Measurements from ENCODE around the gene TSPAN13. TPM values are rescaled to one million over a fixed set of nuclear protein-coding genes. Genes with fewer than 3 reads are reported as not detected.

The TSPAN13 gene
- total and polyA plus RNA-seq, 10 of the 15 experiments (the other 5 are each of a cell fraction or from before 2014, with no cell fraction given), result 0.26 to 0.37 TPM; not detected in 8

DNA sequence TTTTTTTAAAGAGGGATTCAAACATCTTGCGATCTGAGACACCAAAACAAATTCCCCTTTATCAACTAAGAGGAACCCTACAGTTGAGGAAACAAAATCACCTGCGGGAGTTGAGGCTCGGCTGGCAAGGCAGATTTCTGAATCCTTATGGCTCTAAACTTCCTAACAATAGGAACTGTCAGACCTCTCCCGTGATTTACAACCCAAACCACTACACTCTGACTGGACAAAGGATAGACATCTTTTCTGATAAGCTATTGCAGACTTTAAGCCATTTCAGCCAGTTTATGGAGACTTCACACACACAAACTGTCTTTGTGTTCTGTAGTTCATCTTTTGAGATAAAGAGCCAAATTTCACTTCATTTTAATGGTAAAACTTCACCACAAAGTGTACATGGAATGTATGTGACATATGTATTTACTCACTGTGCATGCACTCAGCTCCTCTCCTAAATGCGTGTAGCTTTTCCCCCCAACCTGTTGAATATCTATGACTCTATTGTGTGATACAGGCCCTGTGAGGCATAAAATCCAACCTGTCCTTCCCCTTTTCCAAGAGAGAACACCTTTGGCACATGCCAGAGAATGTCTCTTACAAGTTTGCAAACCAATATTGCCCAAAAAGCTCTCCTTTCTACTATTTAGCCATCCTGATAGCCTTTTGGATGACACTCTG lies 15.4 kb upstream of the TSPAN13 start:
- no peak overlapping the region for H3K27ac ChIP-seq (ENCODE audit: control insufficient read depth, insufficient read depth)
- H3K4me3 ChIP-seq, result no peak overlapping the region
- ChIA-PET SMC1A (ENCODE audit: uncharacterized antibody, unreplicated experiment) (interaction anchor here (0.9 kb wide), 1 partner anchor 13 kb away, joined by 3 read pairs; no protein-coding TSS in a partner anchor), CTCF (interaction anchor here (0.9 kb wide), 1 partner anchor 180 kb away, joined by 3 read pairs; no protein-coding TSS in a partner anchor), POLR2A (no interaction called here), RAD21 (ENCODE audit: unreplicated experiment) (no interaction called here)
- no peaks in the 10 kb centered on the region for H3K36me3 ChIP-seq (ENCODE audit: control insufficient read depth in 2 of 2, insufficient read depth in 2 of 2, low read length in 1 of 2)
- no peaks in the 10 kb centered on the region for H4K20me1 ChIP-seq (ENCODE audit: control insufficient read depth, insufficient read depth)
- no peaks in the 10 kb centered on the region; a peak in 1 of 4 replicates for H3K27me3 ChIP-seq (replicated peaks in 1 of 2; ENCODE audit: control insufficient read depth in 2 of 2, insufficient read depth in 2 of 2, low read length in 1 of 2)
- no peak for FAIRE-seq
- DNase-seq (ENCODE audit: low read depth, low spot score), result no peak
- intact Hi-C loops (cut with micrococcal nuclease; ENCODE audit: unreplicated experiment) (no loop called here), in situ Hi-C loops (cut with MboI) (no loop called here)
- no peak overlapping the region for H3K9ac ChIP-seq (ENCODE audit: control insufficient read depth, insufficient read depth, low read length)
- H3K4me2 ChIP-seq (ENCODE audit: control insufficient read depth, insufficient read depth), result no peak overlapping the region
- H3K9me3 ChIP-seq (replicated peaks; ENCODE audit: control insufficient read depth, insufficient read depth, low read length), result no peaks in the 10 kb centered on the region
- no peaks in the 10 kb centered on the region for H3K79me2 ChIP-seq (ENCODE audit: control insufficient read depth, insufficient read depth, low read length)
- no peaks in the 10 kb centered on the region for H3K4me1 ChIP-seq (ENCODE audit: control insufficient read depth, insufficient read depth, low read length)
- H2AFZ ChIP-seq (ENCODE audit: control insufficient read depth, low read depth, low read length), result no peak overlapping the region
- BruUV-seq (replicated peaks), result no TSS peak
- no peak for ATAC-seq
- WGBS (ENCODE audit: insufficient coverage, insufficient replicate concordance, low lambda C conversion rate, missing lambda C conversion rate), result 47% methylated on average over 5 of the region's 5 CpGs
- no peak for TF ChIP-seq BCL3 (IDR thresholded peaks at IDR 0.05; ENCODE audit: borderline replicate concordance, insufficient read depth, low read depth, low read length, poor library complexity, severe bottlenecking)
- TF ChIP-seq NFIC (IDR thresholded peaks at IDR 0.05; ENCODE audit: low read depth, low read length), result no peak
- TF ChIP-seq NFXL1 (IDR thresholded peaks at IDR 0.05; ENCODE audit: borderline replicate concordance), result no peak
- no peak for TF ChIP-seq MEF2A (IDR thresholded peaks at IDR 0.05; ENCODE audit: insufficient read depth, low read depth, low read length)
- TF ChIP-seq CBX3 (IDR thresholded peaks at IDR 0.05; ENCODE audit: borderline replicate concordance, low read depth), result no peak
- no peak for TF ChIP-seq CHD2 (IDR thresholded peaks at IDR 0.05; ENCODE audit: borderline replicate concordance, low read depth, low read length)
- no peak for TF ChIP-seq ELK1 (IDR thresholded peaks at IDR 0.05; ENCODE audit: low read depth, low read length)
- TF ChIP-seq RAD51 (IDR thresholded peaks at IDR 0.05), result no peak
- TF ChIP-seq NR2C1 (IDR thresholded peaks at IDR 0.05), result no peak
- TF ChIP-seq BACH1 (IDR thresholded peaks at IDR 0.05; ENCODE audit: borderline replicate concordance), result no peak
- no peak for TF ChIP-seq CEBPB (IDR thresholded peaks at IDR 0.05; ENCODE audit: borderline replicate concordance in 1 of 2, low read depth in 2 of 2, low read length in 2 of 2)
- no peak for TF ChIP-seq ZNF592 (IDR thresholded peaks at IDR 0.05)
- TF ChIP-seq CREB1 (IDR thresholded peaks at IDR 0.05; ENCODE audit: low read depth), result no peak
- TF ChIP-seq, protein P1, sequence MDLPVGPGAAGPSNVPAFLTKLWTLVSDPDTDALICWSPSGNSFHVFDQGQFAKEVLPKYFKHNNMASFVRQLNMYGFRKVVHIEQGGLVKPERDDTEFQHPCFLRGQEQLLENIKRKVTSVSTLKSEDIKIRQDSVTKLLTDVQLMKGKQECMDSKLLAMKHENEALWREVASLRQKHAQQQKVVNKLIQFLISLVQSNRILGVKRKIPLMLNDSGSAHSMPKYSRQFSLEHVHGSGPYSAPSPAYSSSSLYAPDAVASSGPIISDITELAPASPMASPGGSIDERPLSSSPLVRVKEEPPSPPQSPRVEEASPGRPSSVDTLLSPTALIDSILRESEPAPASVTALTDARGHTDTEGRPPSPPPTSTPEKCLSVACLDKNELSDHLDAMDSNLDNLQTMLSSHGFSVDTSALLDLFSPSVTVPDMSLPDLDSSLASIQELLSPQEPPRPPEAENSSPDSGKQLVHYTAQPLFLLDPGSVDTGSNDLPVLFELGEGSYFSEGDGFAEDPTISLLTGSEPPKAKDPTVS (IDR thresholded peaks at IDR 0.05; ENCODE audit: low read depth, low read length), result no peak
- TF ChIP-seq ATF7 (IDR thresholded peaks at IDR 0.05; ENCODE audit: low read depth), result no peak
- no peak for TF ChIP-seq SMARCA5 (IDR thresholded peaks at IDR 0.05)
- TF ChIP-seq SREBF1 (IDR thresholded peaks at IDR 0.05; ENCODE audit: low read length), result no peak

Measured in GM12878 (cell line).